HCT116 (cell line): ENCODE data around the gene CRYBA4. TPM values are rescaled to one million over a fixed set of nuclear protein-coding genes. Genes with fewer than 3 reads are reported as not detected.
A peak's percentile ranks its signal among the peaks of the same experiment; 100 is the strongest.

ENCODE experiments used
- ATAC-seq: fragments of 200-7000 bp; cut with Tn5 transposase; 2 replicates; pipeline ENCODE4 v1.9.1; 2020; ENCODE audit warnings: mild to moderate bottlenecking, moderate library complexity
- BruUV-seq: library from RNA; stranded (reverse); fragments of 400-500 nt; replicated peaks from 2 replicates; lab custom pipeline; 2021; lab: Mats Ljungman, UMichigan
- CTCF ChIA-PET: fragments of 300-600 bp; sonication (Branson Sonifier 250); formaldehyde crosslinking; loops from one replicate; lab custom pipeline; 2021; ENCODE audit warnings: antibody characterized with exemption; lab: Charles Lee
- POLR2A ChIA-PET: fragments of 300-600, 350-600 bp; sonication (Branson Sonifier 250); formaldehyde crosslinking; loops from one replicate; lab custom pipeline; 2021; ENCODE audit warnings: antibody characterized with exemption; lab: Charles Lee
- RAD21 ChIA-PET, 2 experiments: fragments of 300-600 bp; sonication (Branson Sonifier 250); formaldehyde crosslinking; loops; one replicate each; lab custom pipeline; 2023; ENCODE audit warnings: low total read pairs in 2 of 2; ENCODE audit not compliant: uncharacterized antibody in 2 of 2, unreplicated experiment in 2 of 2, low non-redundant PET in 1 of 2; lab: Charles Lee
- DNase-seq: peaks from one replicate; pipeline ENCODE4 v3.0.0-alpha.2; 2010; ENCODE audit warnings: low read depth, low spot score
- H2AFZ ChIP-seq: fragments of 200-600 bp; shearing (Covaris generic), sonication (generic); 2 replicates; pipeline ENCODE4 v1.6.1; 2017; ENCODE audit warnings: low read depth, mixed run types, mixed read lengths, antibody characterized with exemption, low read length; ENCODE audit not compliant: poor library complexity, severe bottlenecking
- H3K27ac ChIP-seq: 2 replicates; pipeline ENCODE4 v1.5.1; 2012; ENCODE audit warnings: low read depth, low read length
- H3K27me3 ChIP-seq: fragments of 200-600 bp; sonication (generic); 2 replicates; pipeline ENCODE4 v1.6.1; 2016; ENCODE audit warnings: mixed run types, low read length, mixed read lengths; ENCODE audit not compliant: insufficient read depth
- H3K36me3 ChIP-seq, 2 experiments: fragments of 200-500 bp in 1 of 2; fragments of 200-600 bp in 1 of 2; sonication (Bioruptor generic) in 1 of 2; sonication (generic) in 1 of 2; 2 replicates each; pipeline versions ENCODE4 v1.5.1 to v1.6.1; 2014 to 2016; ENCODE audit warnings: low read length in 2 of 2, inconsistent platforms in 1 of 2, mixed read lengths in 1 of 2, mixed run types in 1 of 2; ENCODE audit not compliant: insufficient read depth in 2 of 2, control insufficient read depth in 1 of 2
- H3K4me1 ChIP-seq, 2 experiments: fragments of 200-600 bp in 1 of 2; sonication (generic) in 1 of 2; 2 replicates each; pipeline versions ENCODE4 v1.5.1 to v1.6.1; 2012 to 2017; ENCODE audit warnings: low read length in 2 of 2, inconsistent platforms in 1 of 2, mild to moderate bottlenecking in 1 of 2, mixed read lengths in 1 of 2, mixed run types in 1 of 2, moderate library complexity in 1 of 2; ENCODE audit not compliant: insufficient read depth in 2 of 2, control insufficient read depth in 1 of 2
- H3K4me2 ChIP-seq: fragments of 200-600 bp; sonication (generic); 2 replicates; pipeline ENCODE4 v1.6.1; 2017; ENCODE audit warnings: mixed run types, low read length, mixed read lengths
- H3K4me3 ChIP-seq, 2 experiments: fragments of 200-600 bp in 1 of 2; sonication (generic) in 1 of 2; replicated peaks in 1 of 2; 2 replicates each; pipeline ENCODE4 v1.5.1; 2011 to 2016; ENCODE audit warnings: low read length in 2 of 2, control low read depth in 1 of 2, low read depth in 1 of 2, mild to moderate bottlenecking in 1 of 2, mixed read lengths in 1 of 2, mixed run types in 1 of 2
- H3K79me2 ChIP-seq: fragments of 200-600 bp; sonication (generic); 2 replicates; pipeline ENCODE4 v1.6.1; 2017; ENCODE audit warnings: mild to moderate bottlenecking, mixed run types, low read length, moderate library complexity, mixed read lengths; ENCODE audit not compliant: insufficient read depth
- H3K9ac ChIP-seq: fragments of 200-600 bp; sonication (generic); 2 replicates; pipeline ENCODE4 v1.6.1; 2016; ENCODE audit warnings: low read length, mixed read lengths
- H3K9me2 ChIP-seq: fragments of 200-600 bp; sonication (generic), shearing (Covaris generic); 2 replicates; pipeline ENCODE4 v1.6.1; 2017; ENCODE audit warnings: mixed run types, mild to moderate bottlenecking, moderate library complexity; ENCODE audit not compliant: insufficient read depth
- H3K9me3 ChIP-seq, 2 experiments: fragments of 200-500 bp in 1 of 2; fragments of 200-600 bp in 1 of 2; sonication (Bioruptor generic) in 1 of 2; sonication (generic) in 1 of 2; 2 replicates each; pipeline ENCODE4 v1.6.1; 2014 to 2017; ENCODE audit warnings: low read length in 2 of 2, mixed read lengths in 2 of 2, inconsistent platforms in 1 of 2, low read depth in 1 of 2, mild to moderate bottlenecking in 1 of 2, mixed run types in 1 of 2, moderate library complexity in 1 of 2; ENCODE audit not compliant: control insufficient read depth in 1 of 2, insufficient read depth in 1 of 2
- H4K20me1 ChIP-seq: fragments of 200-600 bp; sonication (generic), shearing (Covaris generic); 2 replicates; pipeline ENCODE4 v1.6.1; 2017; ENCODE audit warnings: mixed run types, mild to moderate bottlenecking, moderate library complexity; ENCODE audit not compliant: insufficient read depth
- CEBPB ChIP-seq: IDR thresholded peaks from 2 replicates; pipeline ENCODE4 v1.6.1; 2012; ENCODE audit warnings: low read depth
- ELF1 ChIP-seq: IDR thresholded peaks from 2 replicates; pipeline ENCODE4 v1.6.1; 2012; ENCODE audit warnings: low read depth, borderline replicate concordance
- EZH2phosphoT487 ChIP-seq: fragments of 200-600 bp; IDR thresholded peaks from 2 replicates; pipeline ENCODE4 v1.6.1; 2018; ENCODE audit warnings: antibody characterized with exemption, borderline replicate concordance
- intact Hi-C: fragments of 100-400 bp; cut with micrococcal nuclease; formaldehyde crosslinking; loops from 2 replicates; pipeline ENCODE4 v1.10.0; 2022
- total RNA-seq: library from RNA; stranded (reverse); gene quantifications from one replicate; pipeline ENCODE4 v1.2.1, GENCODE V29; 2021; ENCODE audit not compliant: unreplicated experiment
- TF ChIP-seq, protein P1 (sequence below), 3 experiments: fragments of 200-600 bp in 1 of 3; sonication (generic) in 1 of 3; IDR thresholded peaks in 2 of 3; conservative IDR thresholded peaks in 1 of 3; 2 replicates each; pipeline ENCODE4 v1.5.1; 2012 to 2017; ENCODE audit warnings: low read depth in 2 of 3, low read length in 2 of 3, antibody characterized with exemption in 1 of 3, borderline replicate concordance in 1 of 3, control low read depth in 1 of 3, mild to moderate bottlenecking in 1 of 3, mixed read lengths in 1 of 3, mixed run types in 1 of 3, moderate library complexity in 1 of 3; ENCODE audit not compliant: insufficient read depth in 1 of 3
- TF ChIP-seq, protein P2 (sequence below): IDR thresholded peaks from 2 replicates; pipeline ENCODE4 v1.6.1; 2012

The CRYBA4 gene
- total RNA-seq, 1 experiment from 2014 or later = not detected

DNA sequence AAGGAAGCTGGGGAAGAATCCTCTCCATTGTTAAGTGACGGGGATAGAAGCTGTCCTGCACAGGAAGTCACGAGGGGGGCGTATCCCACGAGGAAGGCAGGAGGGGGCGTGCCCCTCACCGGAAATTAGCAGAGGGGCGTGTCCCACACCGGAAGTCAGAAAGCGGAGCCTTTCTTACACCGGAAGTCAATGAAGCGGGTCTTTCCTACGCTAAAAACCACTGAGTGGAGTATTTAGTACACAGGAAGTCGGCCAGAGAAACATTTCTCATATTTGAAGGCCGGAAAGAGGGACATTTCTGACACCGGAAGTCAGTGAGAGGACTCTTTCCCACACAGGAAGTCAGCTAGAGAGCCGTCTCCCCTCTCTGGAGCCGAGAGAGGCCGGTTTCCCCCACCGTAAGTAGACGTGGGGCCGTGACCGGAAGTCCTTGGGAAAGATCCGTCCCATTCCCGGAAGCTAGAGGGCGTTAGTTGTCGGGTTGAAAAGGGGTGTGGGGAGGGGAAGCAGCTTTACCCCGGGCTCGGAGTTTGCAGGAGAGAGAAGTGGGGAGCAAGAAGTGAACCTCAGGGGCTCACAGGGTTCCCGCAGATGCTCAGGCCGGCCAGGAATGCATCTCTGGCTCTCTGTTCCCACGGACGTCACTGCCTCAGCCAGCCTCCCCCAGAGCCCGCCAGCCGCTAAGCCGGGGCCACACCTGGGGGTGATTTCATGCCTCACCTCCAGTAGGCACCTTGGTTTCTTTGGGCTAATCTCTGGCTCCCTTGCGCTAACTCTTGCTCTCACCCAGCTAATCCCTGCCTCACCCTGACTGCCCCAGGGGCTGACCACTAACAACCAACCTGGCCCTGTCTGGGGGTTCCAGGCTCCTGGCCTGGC is 51.1 kb downstream of the CRYBA4 start (continued):
- TF ChIP-seq, protein P1, sequence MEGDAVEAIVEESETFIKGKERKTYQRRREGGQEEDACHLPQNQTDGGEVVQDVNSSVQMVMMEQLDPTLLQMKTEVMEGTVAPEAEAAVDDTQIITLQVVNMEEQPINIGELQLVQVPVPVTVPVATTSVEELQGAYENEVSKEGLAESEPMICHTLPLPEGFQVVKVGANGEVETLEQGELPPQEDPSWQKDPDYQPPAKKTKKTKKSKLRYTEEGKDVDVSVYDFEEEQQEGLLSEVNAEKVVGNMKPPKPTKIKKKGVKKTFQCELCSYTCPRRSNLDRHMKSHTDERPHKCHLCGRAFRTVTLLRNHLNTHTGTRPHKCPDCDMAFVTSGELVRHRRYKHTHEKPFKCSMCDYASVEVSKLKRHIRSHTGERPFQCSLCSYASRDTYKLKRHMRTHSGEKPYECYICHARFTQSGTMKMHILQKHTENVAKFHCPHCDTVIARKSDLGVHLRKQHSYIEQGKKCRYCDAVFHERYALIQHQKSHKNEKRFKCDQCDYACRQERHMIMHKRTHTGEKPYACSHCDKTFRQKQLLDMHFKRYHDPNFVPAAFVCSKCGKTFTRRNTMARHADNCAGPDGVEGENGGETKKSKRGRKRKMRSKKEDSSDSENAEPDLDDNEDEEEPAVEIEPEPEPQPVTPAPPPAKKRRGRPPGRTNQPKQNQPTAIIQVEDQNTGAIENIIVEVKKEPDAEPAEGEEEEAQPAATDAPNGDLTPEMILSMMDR (IDR thresholded peaks at IDR 0.05 in 2 of 3, conservative IDR thresholded peaks at IDR 0.05 in 1 of 3; ENCODE audit: borderline replicate concordance in 1 of 3, insufficient read depth in 1 of 3, low read depth in 2 of 3, low read length in 2 of 3) = peak; percentile 3 to 68 (median 49); a peak in 4 of 6 replicates
- TF ChIP-seq, protein P2, sequence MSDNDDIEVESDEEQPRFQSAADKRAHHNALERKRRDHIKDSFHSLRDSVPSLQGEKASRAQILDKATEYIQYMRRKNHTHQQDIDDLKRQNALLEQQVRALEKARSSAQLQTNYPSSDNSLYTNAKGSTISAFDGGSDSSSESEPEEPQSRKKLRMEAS = peak; percentile 78
- TF ChIP-seq ELF1 = peak; percentile 84
- no peak for TF ChIP-seq EZH2phosphoT487
- TF ChIP-seq, all 23 proteins: peak for 11

DNA sequence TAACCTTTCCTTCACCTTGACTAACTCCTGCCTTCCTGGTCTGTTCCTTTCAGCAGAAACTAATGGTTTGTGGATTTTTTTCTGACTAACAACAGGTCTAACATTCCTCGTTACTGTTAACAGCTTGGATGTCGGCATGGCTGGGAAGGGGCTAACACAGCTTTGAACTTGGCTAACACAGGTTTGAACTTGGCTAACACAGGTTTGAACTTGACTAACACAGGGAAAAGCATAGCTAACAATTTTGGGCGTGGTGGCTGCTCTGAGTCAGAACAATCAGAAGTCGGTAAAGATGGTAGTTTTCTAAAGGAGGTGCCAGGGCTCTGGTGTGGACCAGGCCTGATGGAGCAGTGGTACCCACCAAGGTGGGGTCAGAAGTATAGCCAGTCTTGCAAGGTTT is 51.7 kb downstream of the CRYBA4 start:
- H3K27ac ChIP-seq = peak overlapping the region; percentile 82

More for the DNA sequence above, 51.7 kb downstream of the CRYBA4 start:
- Histone ChIP-seq H3K4me1 (peaks cover 17 to 28% of the 10 kb centered on the region in 2 experiments), H3K4me2 (peak overlapping the region; percentile 80), H3K27me3 (no peaks in the 10 kb centered on the region), H2AFZ (no peak overlapping the region), H3K9me2 (no peaks in the 10 kb centered on the region), H3K9me3 (no peaks in the 10 kb centered on the region), H3K9ac (peak overlapping the region; percentile 84), H4K20me1 (no peaks in the 10 kb centered on the region), H3K79me2 (peaks cover 24% of the 10 kb centered on the region), H3K4me3 (peak overlapping the region; percentile 62 to 78), H3K36me3 (no peaks in the 10 kb centered on the region)
- DNase-seq (no peak), ATAC-seq (no peak)
- no peak for TF ChIP-seq CEBPB
- ChIA-PET CTCF (interaction anchor here (1.0 to 2.1 kb wide), 4 partner anchors 8 to 313 kb away, joined by 3 to 8 read pairs (median 4); no protein-coding TSS in a partner anchor), RAD21 (no interaction called here), POLR2A (interaction anchor here (0.9 kb wide), 1 partner anchor 12 kb away, joined by 4 read pairs; no protein-coding TSS in a partner anchor)
- intact Hi-C loops = no loop called here
- no TSS peak for BruUV-seq
